PFSK-1 (cell line): ENCODE measurements around the gene SYNE3.

ENCODE experiments used
- POLR2AphosphoS5 ChIP-seq: IDR thresholded peaks from 2 replicates; pipeline ENCODE4 v1.6.1; 2012; ENCODE audit warnings: low read depth, mild to moderate bottlenecking, control low read depth, low read length, moderate library complexity
- REST ChIP-seq, 2 experiments: IDR thresholded peaks; 2 replicates each; pipeline versions ENCODE4 v1.6.1 to v1.8.0; 2011 to 2012; ENCODE audit warnings: low read depth in 2 of 2, low read length in 2 of 2, control low read depth in 1 of 2, inconsistent platforms in 1 of 2, mild to moderate bottlenecking in 1 of 2, moderate library complexity in 1 of 2; ENCODE audit not compliant: insufficient read depth in 1 of 2

GRCh38 chr14:95564060-95564459, 47.6 kb upstream of the SYNE3 start:
- TF ChIP-seq REST (IDR thresholded peaks at IDR 0.05; ENCODE audit: insufficient read depth in 1 of 2, low read depth in 2 of 2, low read length in 2 of 2): no peak
- TF ChIP-seq POLR2AphosphoS5: no peak
